DND-41 (cell line): ENCODE data around the gene LRRC32.

ENCODE experiments used
- ATAC-seq: fragments of 200-7000 bp; cut with Tn5 transposase; 3 replicates; pipeline ENCODE4 v1.9.1; 2021; ENCODE audit warnings: low read depth; ENCODE audit not compliant: insufficient read depth
- DNase-seq: peaks from one replicate; pipeline ENCODE4 v3.0.0-alpha.2; 2020
- H2AFZ ChIP-seq: 2 replicates; pipeline ENCODE4 v1.6.0; 2012; ENCODE audit warnings: low read depth, low read length
- H3K27ac ChIP-seq: 2 replicates; pipeline ENCODE4 v1.5.1; 2012; ENCODE audit warnings: low read length, inconsistent platforms
- H3K27me3 ChIP-seq: fragments of 200-600 bp; sonication (generic); 2 replicates; pipeline ENCODE4 v1.6.0; 2012; ENCODE audit warnings: low read length, mild to moderate bottlenecking, inconsistent platforms; ENCODE audit not compliant: insufficient read depth, poor library complexity
- H3K36me3 ChIP-seq: 2 replicates; pipeline ENCODE4 v1.5.1; 2012; ENCODE audit warnings: low read length, inconsistent platforms; ENCODE audit not compliant: insufficient read depth
- H3K4me1 ChIP-seq: 2 replicates; pipeline ENCODE4 v1.5.1; 2012; ENCODE audit warnings: mild to moderate bottlenecking, low read length; ENCODE audit not compliant: insufficient read depth
- H3K4me2 ChIP-seq: 2 replicates; pipeline ENCODE4 v1.6.0; 2012; ENCODE audit warnings: mild to moderate bottlenecking, moderate library complexity, low read length, inconsistent platforms; ENCODE audit not compliant: insufficient read depth
- H3K4me3 ChIP-seq, 2 experiments: fragments of 200-600 bp in 1 of 2; shearing (Covaris generic) in 1 of 2; 2 replicates each; pipeline ENCODE4 v1.5.1; 2012 to 2016; ENCODE audit warnings: inconsistent platforms in 2 of 2, low read length in 2 of 2, mild to moderate bottlenecking in 2 of 2, low read depth in 1 of 2, moderate library complexity in 1 of 2
- H3K79me2 ChIP-seq: 2 replicates; pipeline ENCODE4 v1.6.0; 2012; ENCODE audit warnings: low read length, inconsistent platforms; ENCODE audit not compliant: insufficient read depth
- H3K9ac ChIP-seq: 2 replicates; pipeline ENCODE4 v1.6.0; 2012; ENCODE audit warnings: low read depth, mild to moderate bottlenecking, inconsistent platforms, low read length, moderate library complexity
- H3K9me3 ChIP-seq: 2 replicates; pipeline ENCODE4 v1.5.1; 2012; ENCODE audit warnings: low read length, moderate library complexity, mild to moderate bottlenecking, inconsistent platforms; ENCODE audit not compliant: insufficient read depth, severe bottlenecking
- H4K20me1 ChIP-seq: 2 replicates; pipeline ENCODE4 v1.6.0; 2012; ENCODE audit warnings: low read length; ENCODE audit not compliant: insufficient read depth
- CTCF ChIP-seq: IDR thresholded peaks from 2 replicates; pipeline ENCODE4 v1.5.1; 2012; ENCODE audit warnings: borderline replicate concordance, low read length, moderate library complexity, mild to moderate bottlenecking; ENCODE audit not compliant: poor library complexity, severe bottlenecking; ENCODE audit errors: extremely low read depth
- EZH2 ChIP-seq: IDR thresholded peaks from 3 replicates; pipeline ENCODE4 v1.6.1; 2012; ENCODE audit warnings: borderline replicate concordance, low read depth, mild to moderate bottlenecking, moderate library complexity, low read length, inconsistent platforms; ENCODE audit not compliant: severe bottlenecking

Gene LRRC32

GRCh38 chr11:76641905-76642304 is 28.6 kb downstream of the LRRC32 start:
- H3K36me3 ChIP-seq, result no peaks in the 10 kb centered on the region
- ATAC-seq (no peak), DNase-seq (no peak)
- H3K9me3 ChIP-seq, result no peaks in the 10 kb centered on the region
- peaks cover 3% of the 10 kb centered on the region; the same call in 1 of the 2 replicates for H4K20me1 ChIP-seq
- H3K79me2 ChIP-seq, result no peaks in the 10 kb centered on the region
- no peak for TF ChIP-seq EZH2
- no peak for TF ChIP-seq CTCF
- H3K4me1 ChIP-seq, result no peaks in the 10 kb centered on the region
- no peak overlapping the region for H3K9ac ChIP-seq
- no peak overlapping the region for H3K4me3 ChIP-seq
- no peak overlapping the region for H3K4me2 ChIP-seq
- no peak overlapping the region for H3K27ac ChIP-seq
- peaks cover 15% of the 10 kb centered on the region for H3K27me3 ChIP-seq
- no peak overlapping the region for H2AFZ ChIP-seq

- Histone ChIP-seq H3K9me3 (no peaks in the 10 kb centered on the region), H3K4me3 (no peak overlapping the region), H3K27me3 (peaks cover 24% of the 10 kb centered on the region), H3K79me2 (no peaks in the 10 kb centered on the region), H4K20me1 (peaks cover 3% of the 10 kb centered on the region; the same call in 1 of the 2 replicates), H3K4me2 (no peak overlapping the region), H3K27ac (no peak overlapping the region), H3K4me1 (no peaks in the 10 kb centered on the region), H3K36me3 (no peaks in the 10 kb centered on the region), H3K9ac (no peak overlapping the region), H2AFZ (no peak overlapping the region)
- no peak for TF ChIP-seq EZH2
- DNase-seq (no peak), ATAC-seq (no peak)
Measured at GRCh38 chr11:76640501-76640900, 30.0 kb downstream of the LRRC32 start.

GRCh38 chr11:76639621-76640020 is 30.9 kb downstream of the LRRC32 start:
- H3K4me2 ChIP-seq, result no peak overlapping the region

More at GRCh38 chr11:76639621-76640020, 30.9 kb downstream of the LRRC32 start:
- Histone ChIP-seq H3K9me3 (no peaks in the 10 kb centered on the region), H4K20me1 (peaks cover 3% of the 10 kb centered on the region; the same call in 1 of the 2 replicates), H3K4me3 (no peak overlapping the region), H3K27ac (no peak overlapping the region), H3K36me3 (no peaks in the 10 kb centered on the region), H2AFZ (no peak overlapping the region), H3K27me3 (peaks cover 31% of the 10 kb centered on the region), H3K4me1 (no peaks in the 10 kb centered on the region), H3K79me2 (no peaks in the 10 kb centered on the region), H3K9ac (no peak overlapping the region)
- ATAC-seq (no peak), DNase-seq (no peak)
- TF ChIP-seq CTCF, result no peak
- TF ChIP-seq EZH2, result no peak
